Subcutaneous adipose tissue (tissue), 4 donors: ENCODE results near the gene SDHA. TPM values are rescaled to one million over a fixed set of nuclear protein-coding genes. Genes with fewer than 3 reads are reported as not detected.

ENCODE experiments used
- CTCF ChIP-seq: fragments of 450-650 bp; IDR thresholded peaks from one replicate; pipeline ENCODE4 v1.5.1; 2016; ENCODE audit warnings: low read depth, mild to moderate bottlenecking, control low read depth, antibody characterized with exemption, moderate library complexity
- total RNA-seq, 4 donors: library from RNA; depleted of rRNA; stranded (reverse); fragments of >200 nt; gene quantifications; one replicate each; pipeline ENCODE4 v1.1.0, GENCODE V29; 2016

Gene SDHA
- total RNA-seq, 4 donors from 2014 or later = 71.4 to 104 (median 72.1) TPM

- no peak for TF ChIP-seq CTCF
These were observed 11.7 kb upstream of the SDHA start for GRCh38 chr5:206406-206805.

- no peak for TF ChIP-seq CTCF
These were observed 11.1 kb upstream of the SDHA start for GRCh38 chr5:206927-207536.

- no peak for TF ChIP-seq CTCF
These were observed 10.5 kb upstream of the SDHA start for GRCh38 chr5:207599-207998.

GRCh38 chr5:208449-209114, 9.5 kb upstream of the SDHA start:
- TF ChIP-seq CTCF = no peak

GRCh38 chr5:213803-214395, 4.2 kb upstream of the SDHA start:
- TF ChIP-seq CTCF = no peak

GRCh38 chr5:218457-219291, 554 bp downstream of the SDHA start:
- no peak for TF ChIP-seq CTCF

- TF ChIP-seq CTCF = no peak
These were observed 1.3 kb downstream of the SDHA start for GRCh38 chr5:219460-219863.
